Thyroid gland (tissue), 4 donors: ENCODE data around the gene FNDC3B. TPM values are rescaled to one million over a fixed set of nuclear protein-coding genes. Genes with fewer than 3 reads are reported as not detected.

Experiments used
- DNase-seq, 2 donors: peaks; one replicate each; pipeline ENCODE4 v3.0.0-alpha.2; 2019
- H3K27ac ChIP-seq, 3 donors: fragments of 200-600 bp; sonication (generic); 1 replicate in 2 of 3; 2 replicates in 1 of 3; pipeline ENCODE4 v1.5.1; 2016 to 2019; ENCODE audit warnings: mild to moderate bottlenecking in 1 of 3, moderate library complexity in 1 of 3
- H3K27me3 ChIP-seq: fragments of 200-600 bp; sonication (generic); one replicate; pipeline ENCODE4 v1.5.1; 2019
- H3K36me3 ChIP-seq, 2 donors: fragments of 200-600 bp; sonication (generic); one replicate each; pipeline ENCODE4 v1.5.1; 2016 to 2019
- H3K4me1 ChIP-seq, 2 donors: fragments of 200-600 bp; sonication (generic); one replicate each; pipeline ENCODE4 v1.5.1; 2017 to 2019
- H3K4me3 ChIP-seq, 3 donors: fragments of 200-600 bp; sonication (generic); replicated peaks in 1 of 3; 1 replicate in 2 of 3; 2 replicates in 1 of 3; pipeline ENCODE4 v1.5.1; 2016; ENCODE audit warnings: mild to moderate bottlenecking in 1 of 3
- H3K9me3 ChIP-seq: fragments of 200-600 bp; sonication (generic); one replicate; pipeline ENCODE4 v1.5.1; 2017
- POLR2A ChIP-seq, 2 donors: fragments of 450-650 bp; IDR thresholded peaks; one replicate each; pipeline ENCODE4 v1.6.1; 2017; ENCODE audit warnings: antibody characterized with exemption in 2 of 2, mild to moderate bottlenecking in 2 of 2, moderate library complexity in 1 of 2
- WGBS, 2 donors: methylation state at CpG; one replicate each; pipeline ENCODE4 v1.1.5; 2017; 5-methylcytosine and 5-hydroxymethylcytosine counted together
- intact Hi-C: fragments of 100-400 bp; cut with DNase I; formaldehyde crosslinking; loops from one replicate; pipeline ENCODE4 v1.15.1; 2023
- total RNA-seq, 4 donors: library from RNA; depleted of rRNA; stranded (reverse); fragments of >200 nt; gene quantifications; one replicate each; pipeline ENCODE4 v1.2.3, GENCODE V29; 2016
- TF ChIP-seq, protein P1 (sequence below), 6 experiments: fragments of 200-600 bp in 3 of 6; fragments of 450-650 bp in 3 of 6; sonication (generic) in 3 of 6; IDR thresholded peaks; one replicate each; pipeline ENCODE4 v1.5.1; 2016 to 2019; ENCODE audit warnings: antibody characterized with exemption in 6 of 6, mild to moderate bottlenecking in 2 of 6, inconsistent platforms in 1 of 6, moderate library complexity in 1 of 6

FNDC3B gene
- total RNA-seq, 4 donors from 2014 or later: 118 to 172 (median 146) TPM

DNA sequence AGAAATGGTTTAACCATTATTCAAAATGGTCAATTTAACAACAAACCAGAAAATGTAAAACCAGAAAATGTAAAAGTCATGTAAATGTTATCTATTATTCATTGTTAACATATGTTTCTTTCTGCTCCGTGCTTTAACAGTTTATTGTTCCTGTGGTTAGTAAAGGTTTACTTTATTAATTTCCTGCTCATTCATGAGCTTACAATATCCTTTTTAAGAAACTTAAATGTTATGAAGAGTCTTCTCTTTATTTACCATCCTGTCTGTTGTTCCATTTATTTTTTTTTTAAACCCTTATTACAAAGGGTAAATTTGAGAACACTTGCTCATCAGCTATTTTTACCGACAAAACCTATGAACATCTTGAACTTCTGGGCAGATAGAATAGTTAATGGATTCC lies 260.8 kb downstream of the FNDC3B start:
- intact Hi-C loops: no loop called here
- H3K4me3 ChIP-seq: no peak overlapping the region
- TF ChIP-seq, protein P1, sequence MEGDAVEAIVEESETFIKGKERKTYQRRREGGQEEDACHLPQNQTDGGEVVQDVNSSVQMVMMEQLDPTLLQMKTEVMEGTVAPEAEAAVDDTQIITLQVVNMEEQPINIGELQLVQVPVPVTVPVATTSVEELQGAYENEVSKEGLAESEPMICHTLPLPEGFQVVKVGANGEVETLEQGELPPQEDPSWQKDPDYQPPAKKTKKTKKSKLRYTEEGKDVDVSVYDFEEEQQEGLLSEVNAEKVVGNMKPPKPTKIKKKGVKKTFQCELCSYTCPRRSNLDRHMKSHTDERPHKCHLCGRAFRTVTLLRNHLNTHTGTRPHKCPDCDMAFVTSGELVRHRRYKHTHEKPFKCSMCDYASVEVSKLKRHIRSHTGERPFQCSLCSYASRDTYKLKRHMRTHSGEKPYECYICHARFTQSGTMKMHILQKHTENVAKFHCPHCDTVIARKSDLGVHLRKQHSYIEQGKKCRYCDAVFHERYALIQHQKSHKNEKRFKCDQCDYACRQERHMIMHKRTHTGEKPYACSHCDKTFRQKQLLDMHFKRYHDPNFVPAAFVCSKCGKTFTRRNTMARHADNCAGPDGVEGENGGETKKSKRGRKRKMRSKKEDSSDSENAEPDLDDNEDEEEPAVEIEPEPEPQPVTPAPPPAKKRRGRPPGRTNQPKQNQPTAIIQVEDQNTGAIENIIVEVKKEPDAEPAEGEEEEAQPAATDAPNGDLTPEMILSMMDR (IDR thresholded peaks at IDR 0.05): no peak
- no peak for TF ChIP-seq POLR2A (IDR thresholded peaks at IDR 0.05)
- no peaks in the 10 kb centered on the region for H3K4me1 ChIP-seq
- H3K27ac ChIP-seq: no peak overlapping the region
- H3K27me3 ChIP-seq: no peaks in the 10 kb centered on the region
- DNase-seq: no peak
- H3K9me3 ChIP-seq: no peaks in the 10 kb centered on the region
- WGBS, 2 donors: 65 to 92% methylated on average over 2 of the region's 2 CpGs
- H3K36me3 ChIP-seq: peaks cover 3 to 4% of the 10 kb centered on the region in 2 donors

DNA sequence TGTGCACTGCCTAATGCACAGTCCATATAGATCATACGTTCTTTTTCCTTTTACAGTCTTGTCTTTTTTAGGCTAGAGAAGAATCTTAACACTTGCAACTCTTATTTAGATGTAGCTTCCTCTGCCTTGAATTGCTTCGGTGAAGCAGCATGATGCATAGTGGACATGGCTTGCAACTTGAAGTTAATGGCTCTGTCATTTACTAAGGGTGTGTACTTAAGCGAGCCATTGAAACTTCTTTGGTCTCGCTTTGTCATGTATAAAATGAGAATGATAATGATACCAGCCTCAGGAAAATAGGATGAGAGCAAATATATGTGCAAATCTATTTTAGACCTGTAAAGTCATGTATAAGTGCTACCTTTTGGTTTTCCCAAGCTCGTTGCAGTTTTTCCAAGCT lies 261.5 kb downstream of the FNDC3B start:
- DNase-seq: no peak
- intact Hi-C loops: no loop called here
- peaks cover 3 to 4% of the 10 kb centered on the region in 2 donors for H3K36me3 ChIP-seq
- H3K4me3 ChIP-seq: no peak overlapping the region
- TF ChIP-seq, protein P1 (IDR thresholded peaks at IDR 0.05): no peak
- TF ChIP-seq POLR2A (IDR thresholded peaks at IDR 0.05): no peak
- H3K9me3 ChIP-seq: no peaks in the 10 kb centered on the region
- WGBS, 2 donors: 83 to 96% methylated on average over 5 of the region's 5 CpGs
- no peak overlapping the region for H3K27ac ChIP-seq
- no peaks in the 10 kb centered on the region for H3K27me3 ChIP-seq
- H3K4me1 ChIP-seq: no peaks in the 10 kb centered on the region

DNA sequence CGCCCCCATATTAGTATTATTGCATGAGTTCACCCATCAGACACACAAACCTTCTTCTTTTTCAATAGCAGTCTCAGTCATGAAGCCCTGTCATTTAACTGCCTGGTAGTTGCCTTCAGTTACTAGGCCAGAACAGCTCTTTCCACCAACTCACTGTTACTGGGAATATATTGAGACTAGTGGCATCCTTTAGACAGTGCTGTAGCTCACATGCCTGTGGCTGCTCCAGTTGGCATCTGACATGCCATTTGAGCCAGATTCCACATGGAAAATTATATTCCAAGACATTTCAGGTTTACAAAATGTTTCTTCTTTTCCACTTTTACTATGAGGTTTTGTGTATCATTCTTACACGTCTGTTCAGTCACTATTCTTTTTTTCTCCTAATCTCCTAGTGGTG lies 262.8 kb downstream of the FNDC3B start:
- intact Hi-C loops: no loop called here
- 94 to 95% methylated on average over 2 of the region's 2 CpGs for WGBS, 2 donors
- H3K9me3 ChIP-seq: no peaks in the 10 kb centered on the region
- peaks cover under 1 to 3% of the 10 kb centered on the region in 2 donors for H3K36me3 ChIP-seq
- no peaks in the 10 kb centered on the region for H3K4me1 ChIP-seq
- H3K27me3 ChIP-seq: no peaks in the 10 kb centered on the region
- no peak for DNase-seq
- H3K27ac ChIP-seq: no peak overlapping the region
- no peak overlapping the region for H3K4me3 ChIP-seq
- TF ChIP-seq, protein P1 (IDR thresholded peaks at IDR 0.05): no peak
- TF ChIP-seq POLR2A (IDR thresholded peaks at IDR 0.05): no peak

DNA sequence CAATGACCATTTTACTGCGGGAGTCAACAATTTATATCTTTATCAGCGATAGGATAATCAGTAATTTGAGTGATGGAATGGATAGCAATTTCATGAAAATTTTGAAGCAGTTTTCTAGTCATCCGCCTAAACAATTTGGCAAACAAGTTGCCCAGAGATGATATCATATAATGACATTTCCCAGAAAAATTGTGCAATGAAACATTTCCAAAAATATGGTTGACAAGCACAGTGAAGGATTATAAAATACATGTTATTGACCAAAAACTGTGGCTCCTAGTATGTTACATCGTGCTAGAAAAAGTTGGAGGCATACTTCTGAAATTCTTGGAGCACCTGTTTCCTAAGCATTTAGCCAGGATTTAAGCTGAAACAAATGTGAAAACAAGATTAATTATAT lies 263.8 kb downstream of the FNDC3B start:
- H3K4me3 ChIP-seq: no peak overlapping the region
- no peaks in the 10 kb centered on the region for H3K27me3 ChIP-seq
- 84 to 86% methylated on average over 4 of the region's 4 CpGs for WGBS, 2 donors
- peaks cover 3 to 11% of the 10 kb centered on the region in 2 donors for H3K36me3 ChIP-seq
- no peak overlapping the region for H3K27ac ChIP-seq
- intact Hi-C loops: no loop called here
- TF ChIP-seq POLR2A (IDR thresholded peaks at IDR 0.05): no peak
- TF ChIP-seq, protein P1 (IDR thresholded peaks at IDR 0.05): no peak
- no peak for DNase-seq
- H3K4me1 ChIP-seq: peaks cover 0 to 1% of the 10 kb centered on the region in 2 donors
- no peaks in the 10 kb centered on the region for H3K9me3 ChIP-seq

DNA sequence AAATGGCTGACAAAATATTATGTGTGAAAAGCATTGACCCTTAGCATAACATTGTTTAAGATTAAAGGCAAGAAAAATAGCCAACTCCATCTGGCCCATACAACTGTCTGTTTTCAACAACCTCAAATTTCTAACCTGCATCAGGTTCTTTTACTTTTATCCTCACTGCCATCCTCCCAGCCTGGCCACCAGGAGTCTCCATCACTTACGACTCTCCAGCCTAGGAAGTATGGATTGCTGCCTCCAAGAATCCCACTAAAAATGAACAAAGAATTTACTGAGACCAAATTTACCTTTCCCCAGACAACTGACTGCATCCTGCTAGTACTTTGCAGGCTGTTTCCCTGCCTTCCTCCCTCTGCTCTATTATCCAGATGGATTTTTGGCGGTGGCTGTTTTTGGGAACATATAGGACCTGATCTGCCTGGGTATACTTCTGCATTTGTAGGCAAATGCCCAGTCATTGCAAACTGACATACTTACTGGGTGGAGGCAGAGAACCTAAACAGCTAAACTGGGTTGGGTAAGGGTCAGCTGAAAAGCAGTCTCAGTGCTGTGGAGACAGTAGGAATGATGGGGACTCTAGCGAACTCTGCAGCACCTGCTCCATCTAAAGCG lies 264.7 kb downstream of the FNDC3B start:
- peaks cover 3 to 10% of the 10 kb centered on the region in 2 donors for H3K4me1 ChIP-seq
- 96 to 98% methylated on average over 4 of the region's 4 CpGs for WGBS, 2 donors
- no peak overlapping the region for H3K27ac ChIP-seq
- no peak for DNase-seq
- peaks cover 1 to 17% of the 10 kb centered on the region in 2 donors for H3K36me3 ChIP-seq
- TF ChIP-seq, protein P1 (IDR thresholded peaks at IDR 0.05): no peak
- TF ChIP-seq POLR2A (IDR thresholded peaks at IDR 0.05): no peak
- no peak overlapping the region for H3K4me3 ChIP-seq
- no peaks in the 10 kb centered on the region for H3K9me3 ChIP-seq
- intact Hi-C loops: no loop called here
- no peaks in the 10 kb centered on the region for H3K27me3 ChIP-seq
